Liver (tissue), 9 donors: ENCODE data around the gene CNST. TPM values are rescaled to one million over a fixed set of nuclear protein-coding genes. Genes with fewer than 3 reads are reported as not detected.

Experiments used
- DNase-seq: peaks from one replicate; pipeline ENCODE4 v3.0.0-alpha.2; 2017; ENCODE audit warnings: low spot score
- H3K27ac ChIP-seq, 2 donors: one replicate each; pipeline ENCODE4 v1.7.0; 2013; ENCODE audit warnings: inconsistent platforms in 2 of 2, low read length in 2 of 2, control low read depth in 1 of 2, low read depth in 1 of 2, mild to moderate bottlenecking in 1 of 2
- H3K27me3 ChIP-seq, 4 donors: one replicate each; pipeline versions ENCODE4 v1.6.1 to v1.7.0; 2013; ENCODE audit warnings: low read length in 3 of 4, inconsistent platforms in 1 of 4, mild to moderate bottlenecking in 1 of 4, moderate library complexity in 1 of 4; ENCODE audit not compliant: control insufficient read depth in 4 of 4, insufficient read depth in 4 of 4
- H3K36me3 ChIP-seq, 4 donors: one replicate each; pipeline versions ENCODE4 v1.6.1 to v1.7.0; 2013; ENCODE audit warnings: low read length in 3 of 4, mild to moderate bottlenecking in 3 of 4, low read depth in 1 of 4, moderate library complexity in 1 of 4; ENCODE audit not compliant: control insufficient read depth in 4 of 4, insufficient read depth in 3 of 4
- H3K4me1 ChIP-seq, 4 donors: one replicate each; pipeline versions ENCODE4 v1.6.1 to v1.7.0; 2013; ENCODE audit warnings: low read length in 3 of 4, mild to moderate bottlenecking in 3 of 4, moderate library complexity in 1 of 4; ENCODE audit not compliant: control insufficient read depth in 4 of 4, insufficient read depth in 4 of 4
- H3K4me3 ChIP-seq, 3 donors: one replicate each; pipeline versions ENCODE4 v1.6.1 to v1.7.0; 2013; ENCODE audit warnings: low read length in 3 of 3, control low read depth in 1 of 3, low read depth in 1 of 3, mild to moderate bottlenecking in 1 of 3
- H3K9ac ChIP-seq, 2 donors: one replicate each; pipeline ENCODE4 v1.7.0; 2013; ENCODE audit warnings: low read length in 2 of 2, mild to moderate bottlenecking in 2 of 2, moderate library complexity in 2 of 2, control low read depth in 1 of 2, low read depth in 1 of 2
- H3K9me3 ChIP-seq, 4 donors: one replicate each; pipeline versions ENCODE4 v1.6.1 to v1.7.0; 2013; ENCODE audit warnings: low read length in 3 of 4; ENCODE audit not compliant: control insufficient read depth in 4 of 4
- EGR1 ChIP-seq, 2 donors: IDR thresholded peaks; 2 replicates each; pipeline ENCODE4 v1.6.1; 2016 to 2018; ENCODE audit warnings: antibody characterized with exemption in 2 of 2, low read depth in 2 of 2
- FOXA1 ChIP-seq: IDR thresholded peaks from 2 replicates; pipeline ENCODE4 v1.6.1; 2016; ENCODE audit warnings: antibody characterized with exemption
- FOXA2 ChIP-seq: IDR thresholded peaks from 2 replicates; pipeline ENCODE4 v1.6.1; 2016; ENCODE audit warnings: antibody characterized with exemption
- HNF4A ChIP-seq, 2 donors: conservative IDR thresholded peaks; 2 replicates each; pipeline ENCODE4 v1.6.1; 2016; ENCODE audit warnings: antibody characterized with exemption in 2 of 2, mild to moderate bottlenecking in 2 of 2
- HNF4G ChIP-seq: IDR thresholded peaks from 2 replicates; pipeline ENCODE4 v1.6.1; 2016; ENCODE audit warnings: antibody characterized with exemption
- JUND ChIP-seq, 2 donors: IDR thresholded peaks; 2 replicates each; pipeline ENCODE4 v1.6.1; 2016; ENCODE audit warnings: antibody characterized with exemption in 2 of 2
- NR2F2 ChIP-seq: IDR thresholded peaks from 2 replicates; pipeline ENCODE4 v1.6.1; 2016; ENCODE audit warnings: antibody characterized with exemption
- RAD21 ChIP-seq, 2 donors: IDR thresholded peaks; 2 replicates each; pipeline ENCODE4 v1.6.1; 2016; ENCODE audit warnings: antibody characterized with exemption in 2 of 2, mild to moderate bottlenecking in 2 of 2
- SP1 ChIP-seq: IDR thresholded peaks from 2 replicates; pipeline ENCODE4 v1.6.1; 2018; ENCODE audit warnings: antibody characterized with exemption, mild to moderate bottlenecking
- TAF1 ChIP-seq: conservative IDR thresholded peaks from 2 replicates; pipeline ENCODE4 v1.6.1; 2016; ENCODE audit warnings: antibody characterized with exemption, mild to moderate bottlenecking
- YY1 ChIP-seq: IDR thresholded peaks from 2 replicates; pipeline ENCODE4 v1.6.1; 2016; ENCODE audit warnings: antibody characterized with exemption, mild to moderate bottlenecking
- WGBS: extraction: QIAGEN DNeasy Blood & Tissue Kit; methylation state at CpG from one replicate; pipeline ENCODE4 v1.1.7; 2013; 5-methylcytosine and 5-hydroxymethylcytosine counted together
- polyA plus RNA-seq, 2 donors: library from polyadenylated mRNA; stranded (reverse) in 1 of 2; unstranded in 1 of 2; fragments of 200-250 nt in 1 of 2; fragments of >200 nt in 1 of 2; fragmentation: Nextera tagmentation in 1 of 2; extraction: Ambion mirVana in 1 of 2; gene quantifications; one replicate each; pipeline versions ENCODE4 v1.2.1 to v1.2.3, GENCODE V29; 2013 to 2015
- total RNA-seq, 2 donors: library from RNA; depleted of rRNA; stranded (reverse); fragments of >200 nt; gene quantifications; one replicate each; pipeline ENCODE4 v1.2.3, GENCODE V29; 2014
- TF ChIP-seq, protein P1 (sequence below): IDR thresholded peaks from 2 replicates; pipeline ENCODE4 v1.6.1; 2016; ENCODE audit warnings: antibody characterized with exemption
- TF ChIP-seq, protein P2 (sequence below): fragments of 150-350 bp; IDR thresholded peaks from 2 replicates; pipeline ENCODE4 v1.5.1; 2017; ENCODE audit warnings: improper control_type of control experiment, low read depth, low read length; ENCODE audit not compliant: missing input control
- TF ChIP-seq, protein P3 (sequence below): IDR thresholded peaks from 2 replicates; pipeline ENCODE4 v1.6.1; 2016; ENCODE audit warnings: antibody characterized with exemption, mild to moderate bottlenecking
- TF ChIP-seq, protein P4 (sequence below): IDR thresholded peaks from 2 replicates; pipeline ENCODE4 v1.6.1; 2016; ENCODE audit warnings: antibody characterized with exemption
- TF ChIP-seq, protein P5 (sequence below): IDR thresholded peaks from 2 replicates; pipeline ENCODE4 v1.6.1; 2016; ENCODE audit warnings: antibody characterized with exemption
- donor health status: healthy.
- donor health status: healthy.
- donor health status: healthy.
- donor health status: healthy.
- donor health status: healthy.

The CNST gene
- total and polyA plus RNA-seq, 4 donors, result 6.1 to 36.3 (median 12.1) TPM

DNA sequence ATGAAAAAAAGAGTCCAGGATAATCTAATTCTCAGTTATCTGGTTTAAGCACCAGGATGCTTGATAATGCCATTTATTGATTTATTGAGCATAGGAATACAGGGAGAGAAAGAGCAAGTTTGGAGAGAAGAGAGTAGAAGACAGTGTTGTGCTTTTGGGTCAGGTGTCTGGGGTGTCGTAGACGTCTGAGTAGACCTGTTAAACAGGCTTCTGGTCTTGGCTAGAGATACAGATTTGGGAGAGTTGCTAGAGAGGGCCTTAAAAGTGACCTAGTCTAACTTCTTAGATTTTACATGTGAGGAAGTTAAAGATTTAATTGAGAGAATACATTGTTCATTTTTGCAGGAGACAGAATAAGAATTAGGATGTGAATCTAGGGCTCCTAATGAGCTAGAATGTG lies 34.3 kb downstream of the CNST start:
- Histone ChIP-seq H3K9ac (no peak overlapping the region), H3K27me3 (no peaks in the 10 kb centered on the region), H3K4me1 (peaks cover 0 to 1% (median 0%) of the 10 kb centered on the region in 4 donors), H3K36me3 (peaks cover 0 to 14% (median 0%) of the 10 kb centered on the region in 4 donors), H3K27ac (no peak overlapping the region), H3K4me3 (no peak overlapping the region), H3K9me3 (no peaks in the 10 kb centered on the region)
- TF ChIP-seq EGR1 (IDR thresholded peaks at IDR 0.05; ENCODE audit: low read depth in 2 of 2), result no peak
- no peak for TF ChIP-seq RAD21 (IDR thresholded peaks at IDR 0.05)
- TF ChIP-seq, protein P1, sequence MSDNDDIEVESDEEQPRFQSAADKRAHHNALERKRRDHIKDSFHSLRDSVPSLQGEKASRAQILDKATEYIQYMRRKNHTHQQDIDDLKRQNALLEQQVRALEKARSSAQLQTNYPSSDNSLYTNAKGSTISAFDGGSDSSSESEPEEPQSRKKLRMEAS, result no peak
- TF ChIP-seq HNF4G, result no peak
- TF ChIP-seq, protein P2, sequence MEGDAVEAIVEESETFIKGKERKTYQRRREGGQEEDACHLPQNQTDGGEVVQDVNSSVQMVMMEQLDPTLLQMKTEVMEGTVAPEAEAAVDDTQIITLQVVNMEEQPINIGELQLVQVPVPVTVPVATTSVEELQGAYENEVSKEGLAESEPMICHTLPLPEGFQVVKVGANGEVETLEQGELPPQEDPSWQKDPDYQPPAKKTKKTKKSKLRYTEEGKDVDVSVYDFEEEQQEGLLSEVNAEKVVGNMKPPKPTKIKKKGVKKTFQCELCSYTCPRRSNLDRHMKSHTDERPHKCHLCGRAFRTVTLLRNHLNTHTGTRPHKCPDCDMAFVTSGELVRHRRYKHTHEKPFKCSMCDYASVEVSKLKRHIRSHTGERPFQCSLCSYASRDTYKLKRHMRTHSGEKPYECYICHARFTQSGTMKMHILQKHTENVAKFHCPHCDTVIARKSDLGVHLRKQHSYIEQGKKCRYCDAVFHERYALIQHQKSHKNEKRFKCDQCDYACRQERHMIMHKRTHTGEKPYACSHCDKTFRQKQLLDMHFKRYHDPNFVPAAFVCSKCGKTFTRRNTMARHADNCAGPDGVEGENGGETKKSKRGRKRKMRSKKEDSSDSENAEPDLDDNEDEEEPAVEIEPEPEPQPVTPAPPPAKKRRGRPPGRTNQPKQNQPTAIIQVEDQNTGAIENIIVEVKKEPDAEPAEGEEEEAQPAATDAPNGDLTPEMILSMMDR, result no peak
- TF ChIP-seq, protein P3, sequence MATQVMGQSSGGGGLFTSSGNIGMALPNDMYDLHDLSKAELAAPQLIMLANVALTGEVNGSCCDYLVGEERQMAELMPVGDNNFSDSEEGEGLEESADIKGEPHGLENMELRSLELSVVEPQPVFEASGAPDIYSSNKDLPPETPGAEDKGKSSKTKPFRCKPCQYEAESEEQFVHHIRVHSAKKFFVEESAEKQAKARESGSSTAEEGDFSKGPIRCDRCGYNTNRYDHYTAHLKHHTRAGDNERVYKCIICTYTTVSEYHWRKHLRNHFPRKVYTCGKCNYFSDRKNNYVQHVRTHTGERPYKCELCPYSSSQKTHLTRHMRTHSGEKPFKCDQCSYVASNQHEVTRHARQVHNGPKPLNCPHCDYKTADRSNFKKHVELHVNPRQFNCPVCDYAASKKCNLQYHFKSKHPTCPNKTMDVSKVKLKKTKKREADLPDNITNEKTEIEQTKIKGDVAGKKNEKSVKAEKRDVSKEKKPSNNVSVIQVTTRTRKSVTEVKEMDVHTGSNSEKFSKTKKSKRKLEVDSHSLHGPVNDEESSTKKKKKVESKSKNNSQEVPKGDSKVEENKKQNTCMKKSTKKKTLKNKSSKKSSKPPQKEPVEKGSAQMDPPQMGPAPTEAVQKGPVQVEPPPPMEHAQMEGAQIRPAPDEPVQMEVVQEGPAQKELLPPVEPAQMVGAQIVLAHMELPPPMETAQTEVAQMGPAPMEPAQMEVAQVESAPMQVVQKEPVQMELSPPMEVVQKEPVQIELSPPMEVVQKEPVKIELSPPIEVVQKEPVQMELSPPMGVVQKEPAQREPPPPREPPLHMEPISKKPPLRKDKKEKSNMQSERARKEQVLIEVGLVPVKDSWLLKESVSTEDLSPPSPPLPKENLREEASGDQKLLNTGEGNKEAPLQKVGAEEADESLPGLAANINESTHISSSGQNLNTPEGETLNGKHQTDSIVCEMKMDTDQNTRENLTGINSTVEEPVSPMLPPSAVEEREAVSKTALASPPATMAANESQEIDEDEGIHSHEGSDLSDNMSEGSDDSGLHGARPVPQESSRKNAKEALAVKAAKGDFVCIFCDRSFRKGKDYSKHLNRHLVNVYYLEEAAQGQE, result no peak
- TF ChIP-seq, protein P4, sequence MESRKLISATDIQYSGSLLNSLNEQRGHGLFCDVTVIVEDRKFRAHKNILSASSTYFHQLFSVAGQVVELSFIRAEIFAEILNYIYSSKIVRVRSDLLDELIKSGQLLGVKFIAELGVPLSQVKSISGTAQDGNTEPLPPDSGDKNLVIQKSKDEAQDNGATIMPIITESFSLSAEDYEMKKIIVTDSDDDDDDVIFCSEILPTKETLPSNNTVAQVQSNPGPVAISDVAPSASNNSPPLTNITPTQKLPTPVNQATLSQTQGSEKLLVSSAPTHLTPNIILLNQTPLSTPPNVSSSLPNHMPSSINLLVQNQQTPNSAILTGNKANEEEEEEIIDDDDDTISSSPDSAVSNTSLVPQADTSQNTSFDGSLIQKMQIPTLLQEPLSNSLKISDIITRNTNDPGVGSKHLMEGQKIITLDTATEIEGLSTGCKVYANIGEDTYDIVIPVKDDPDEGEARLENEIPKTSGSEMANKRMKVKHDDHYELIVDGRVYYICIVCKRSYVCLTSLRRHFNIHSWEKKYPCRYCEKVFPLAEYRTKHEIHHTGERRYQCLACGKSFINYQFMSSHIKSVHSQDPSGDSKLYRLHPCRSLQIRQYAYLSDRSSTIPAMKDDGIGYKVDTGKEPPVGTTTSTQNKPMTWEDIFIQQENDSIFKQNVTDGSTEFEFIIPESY, result no peak
- no peak for TF ChIP-seq JUND (IDR thresholded peaks at IDR 0.05)
- TF ChIP-seq TAF1, result no peak
- TF ChIP-seq SP1, result no peak
- TF ChIP-seq FOXA1, result no peak
- no peak for TF ChIP-seq YY1
- TF ChIP-seq, protein P5, sequence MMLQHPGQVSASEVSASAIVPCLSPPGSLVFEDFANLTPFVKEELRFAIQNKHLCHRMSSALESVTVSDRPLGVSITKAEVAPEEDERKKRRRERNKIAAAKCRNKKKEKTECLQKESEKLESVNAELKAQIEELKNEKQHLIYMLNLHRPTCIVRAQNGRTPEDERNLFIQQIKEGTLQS, result no peak
- no peak for DNase-seq
- 90% methylated on average over 2 of the region's 2 CpGs for whole genome bisulfite sequencing

DNA sequence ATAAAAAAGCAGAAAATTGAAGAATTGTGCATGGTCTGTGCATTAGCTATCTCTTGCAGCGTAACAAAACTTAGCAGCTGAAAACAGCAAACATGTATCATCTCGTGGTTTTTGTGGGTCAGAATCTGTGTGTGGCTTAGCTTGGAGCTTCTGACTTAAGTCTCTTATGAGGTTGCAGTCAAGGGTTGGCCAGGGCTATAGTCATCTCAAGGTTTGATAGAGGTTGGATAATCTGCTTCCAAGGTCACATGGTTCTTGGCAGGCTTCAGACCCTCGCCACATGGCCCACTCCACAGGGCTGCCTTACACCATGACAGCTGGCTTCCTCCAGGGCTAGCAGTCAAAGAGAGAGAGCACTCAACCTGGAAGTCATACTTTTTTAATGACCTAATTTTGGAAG lies 35.9 kb downstream of the CNST start:
- no peak overlapping the region for H3K27ac ChIP-seq

More for the DNA sequence above, 35.9 kb downstream of the CNST start:
- no peaks in the 10 kb centered on the region for H3K9me3 ChIP-seq
- no peak overlapping the region for H3K4me3 ChIP-seq
- DNase-seq, result no peak
- H3K4me1 ChIP-seq, result no peaks in the 10 kb centered on the region
- no peak overlapping the region for H3K9ac ChIP-seq
- H3K36me3 ChIP-seq, result peaks cover 0 to 6% (median 0%) of the 10 kb centered on the region in 4 donors
- TF ChIP-seq, protein P4, result no peak
- TF ChIP-seq FOXA2, result no peak
- no peak for TF ChIP-seq SP1
- TF ChIP-seq HNF4G, result no peak
- no peak for TF ChIP-seq YY1
- TF ChIP-seq HNF4A (conservative IDR thresholded peaks at IDR 0.05), result no peak
- no peak for TF ChIP-seq NR2F2
- TF ChIP-seq RAD21 (IDR thresholded peaks at IDR 0.05), result no peak
- TF ChIP-seq, protein P5, result no peak
- TF ChIP-seq, protein P3, result no peak
- no peak for TF ChIP-seq TAF1
- TF ChIP-seq, protein P1, result no peak
- no peak for TF ChIP-seq FOXA1
- no peak for TF ChIP-seq EGR1 (IDR thresholded peaks at IDR 0.05; ENCODE audit: low read depth in 2 of 2)
- no peak for TF ChIP-seq JUND (IDR thresholded peaks at IDR 0.05)
- WGBS, result 91% methylated on average over 3 of the region's 3 CpGs
- no peaks in the 10 kb centered on the region for H3K27me3 ChIP-seq
